ENCODE data around the gene ARHGEF4. TPM values are rescaled to one million over a fixed set of nuclear protein-coding genes. Genes with fewer than 3 reads are reported as not detected.

The ARHGEF4 gene
- total RNA-seq, 1 donor from 2014 or later: 4.8 TPM

GRCh38 chr2:130920415-130921163 lies 83.9 kb downstream of the ARHGEF4 start:
- Histone ChIP-seq H3K4me1 (ENCODE audit: insufficient read depth, low read length) (no peaks in the 10 kb centered on the region), H2AFZ (ENCODE audit: low read depth, low read length) (no peak overlapping the region), H3K27me3 (ENCODE audit: insufficient read depth, low read length) (peaks cover 3% of the 10 kb centered on the region), H3K4me3 (ENCODE audit: insufficient read depth, low read depth, low read length) (no peak overlapping the region), H3K27ac (ENCODE audit: low read depth, low read length) (no peak overlapping the region), H3K79me2 (ENCODE audit: insufficient read depth, low read length) (no peaks in the 10 kb centered on the region), H3K36me3 (ENCODE audit: insufficient read depth, low read length) (no peaks in the 10 kb centered on the region), H3K9me3 (ENCODE audit: insufficient read depth, low read depth, low read length) (no peaks in the 10 kb centered on the region), H3K4me2 (ENCODE audit: low read length) (no peak overlapping the region), H3K9ac (ENCODE audit: low read length) (no peak overlapping the region), H4K20me1 (ENCODE audit: insufficient read depth, low read length) (no peaks in the 10 kb centered on the region)
- Mint-ChIP-seq H3K27me3 (ENCODE audit: low read depth, unreplicated experiment) (peaks cover 3% of the 10 kb centered on the region), H3K36me3 (ENCODE audit: low read depth, unreplicated experiment) (no peaks in the 10 kb centered on the region), H3K4me3 (ENCODE audit: unreplicated experiment) (no peak overlapping the region), H3K4me1 (ENCODE audit: low read depth, unreplicated experiment) (no peaks in the 10 kb centered on the region), H3K9me3 (ENCODE audit: unreplicated experiment) (no peaks in the 10 kb centered on the region), H3K27ac (ENCODE audit: unreplicated experiment) (no peak overlapping the region)
- TF ChIP-seq, protein P1, sequence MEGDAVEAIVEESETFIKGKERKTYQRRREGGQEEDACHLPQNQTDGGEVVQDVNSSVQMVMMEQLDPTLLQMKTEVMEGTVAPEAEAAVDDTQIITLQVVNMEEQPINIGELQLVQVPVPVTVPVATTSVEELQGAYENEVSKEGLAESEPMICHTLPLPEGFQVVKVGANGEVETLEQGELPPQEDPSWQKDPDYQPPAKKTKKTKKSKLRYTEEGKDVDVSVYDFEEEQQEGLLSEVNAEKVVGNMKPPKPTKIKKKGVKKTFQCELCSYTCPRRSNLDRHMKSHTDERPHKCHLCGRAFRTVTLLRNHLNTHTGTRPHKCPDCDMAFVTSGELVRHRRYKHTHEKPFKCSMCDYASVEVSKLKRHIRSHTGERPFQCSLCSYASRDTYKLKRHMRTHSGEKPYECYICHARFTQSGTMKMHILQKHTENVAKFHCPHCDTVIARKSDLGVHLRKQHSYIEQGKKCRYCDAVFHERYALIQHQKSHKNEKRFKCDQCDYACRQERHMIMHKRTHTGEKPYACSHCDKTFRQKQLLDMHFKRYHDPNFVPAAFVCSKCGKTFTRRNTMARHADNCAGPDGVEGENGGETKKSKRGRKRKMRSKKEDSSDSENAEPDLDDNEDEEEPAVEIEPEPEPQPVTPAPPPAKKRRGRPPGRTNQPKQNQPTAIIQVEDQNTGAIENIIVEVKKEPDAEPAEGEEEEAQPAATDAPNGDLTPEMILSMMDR (IDR thresholded peaks at IDR 0.05; ENCODE audit: insufficient read depth, low read depth, low read length): peak; percentile 93
- no peak for TF ChIP-seq EZH2 (IDR thresholded peaks at IDR 0.05; ENCODE audit: insufficient read depth, low read length)
- DNase-seq (ENCODE audit: low read depth) (peak; percentile 34), FAIRE-seq (no peak)

GRCh38 chr2:130921164-130921476 lies 84.4 kb downstream of the ARHGEF4 start:
- peaks cover 3% of the 10 kb centered on the region for H3K27me3 Mint-ChIP-seq (ENCODE audit: low read depth, unreplicated experiment)
- DNase-seq (ENCODE audit: low read depth) (no peak), FAIRE-seq (no peak)
- H3K4me1 Mint-ChIP-seq (ENCODE audit: low read depth, unreplicated experiment): no peaks in the 10 kb centered on the region
- H3K9me3 ChIP-seq (ENCODE audit: insufficient read depth, low read depth, low read length): no peaks in the 10 kb centered on the region
- no peak for TF ChIP-seq EZH2 (IDR thresholded peaks at IDR 0.05; ENCODE audit: insufficient read depth, low read length)
- TF ChIP-seq, protein P1 (IDR thresholded peaks at IDR 0.05; ENCODE audit: insufficient read depth, low read depth, low read length): no peak
- H3K4me3 Mint-ChIP-seq (ENCODE audit: unreplicated experiment): no peak overlapping the region
- H3K4me2 ChIP-seq (ENCODE audit: low read length): no peak overlapping the region
- H3K9me3 Mint-ChIP-seq (ENCODE audit: unreplicated experiment): no peaks in the 10 kb centered on the region
- no peaks in the 10 kb centered on the region for H3K79me2 ChIP-seq (ENCODE audit: insufficient read depth, low read length)
- no peak overlapping the region for H2AFZ ChIP-seq (ENCODE audit: low read depth, low read length)
- H3K36me3 Mint-ChIP-seq (ENCODE audit: low read depth, unreplicated experiment): no peaks in the 10 kb centered on the region
- H3K4me3 ChIP-seq (ENCODE audit: insufficient read depth, low read depth, low read length): no peak overlapping the region
- no peaks in the 10 kb centered on the region for H3K4me1 ChIP-seq (ENCODE audit: insufficient read depth, low read length)
- no peak overlapping the region for H3K9ac ChIP-seq (ENCODE audit: low read length)
- H3K27me3 ChIP-seq (ENCODE audit: insufficient read depth, low read length): peaks cover 3% of the 10 kb centered on the region
- H4K20me1 ChIP-seq (ENCODE audit: insufficient read depth, low read length): no peaks in the 10 kb centered on the region
- H3K36me3 ChIP-seq (ENCODE audit: insufficient read depth, low read length): no peaks in the 10 kb centered on the region
- no peak overlapping the region for H3K27ac ChIP-seq (ENCODE audit: low read depth, low read length)
- no peak overlapping the region for H3K27ac Mint-ChIP-seq (ENCODE audit: unreplicated experiment)

GRCh38 chr2:130922417-130922816 lies 85.7 kb downstream of the ARHGEF4 start:
- Histone ChIP-seq H2AFZ (ENCODE audit: low read depth, low read length) (no peak overlapping the region), H3K9me3 (ENCODE audit: insufficient read depth, low read depth, low read length) (no peaks in the 10 kb centered on the region), H3K79me2 (ENCODE audit: insufficient read depth, low read length) (no peaks in the 10 kb centered on the region), H3K4me3 (ENCODE audit: insufficient read depth, low read depth, low read length) (no peak overlapping the region), H3K9ac (ENCODE audit: low read length) (no peak overlapping the region), H3K27me3 (ENCODE audit: insufficient read depth, low read length) (no peaks in the 10 kb centered on the region), H3K4me1 (ENCODE audit: insufficient read depth, low read length) (no peaks in the 10 kb centered on the region), H3K4me2 (ENCODE audit: low read length) (no peak overlapping the region), H4K20me1 (ENCODE audit: insufficient read depth, low read length) (no peaks in the 10 kb centered on the region), H3K27ac (ENCODE audit: low read depth, low read length) (no peak overlapping the region), H3K36me3 (ENCODE audit: insufficient read depth, low read length) (no peaks in the 10 kb centered on the region)
- H3K4me3 Mint-ChIP-seq (ENCODE audit: unreplicated experiment): no peak overlapping the region
- H3K9me3 Mint-ChIP-seq (ENCODE audit: unreplicated experiment): peaks cover 8% of the 10 kb centered on the region
- no peak overlapping the region for H3K27ac Mint-ChIP-seq (ENCODE audit: unreplicated experiment)
- DNase-seq (ENCODE audit: low read depth): no peak
- H3K4me1 Mint-ChIP-seq (ENCODE audit: low read depth, unreplicated experiment): no peaks in the 10 kb centered on the region
- H3K27me3 Mint-ChIP-seq (ENCODE audit: low read depth, unreplicated experiment): peaks cover 3% of the 10 kb centered on the region
- TF ChIP-seq, protein P1 (IDR thresholded peaks at IDR 0.05; ENCODE audit: insufficient read depth, low read depth, low read length): no peak
- no peak for TF ChIP-seq EZH2 (IDR thresholded peaks at IDR 0.05; ENCODE audit: insufficient read depth, low read length)
- no peaks in the 10 kb centered on the region for H3K36me3 Mint-ChIP-seq (ENCODE audit: low read depth, unreplicated experiment)
- FAIRE-seq: no peak

All from astrocyte (in vitro differentiated cells and primary cell).